H1 (cell line): ENCODE measurements around the gene TBCD. TPM values are rescaled to one million over a fixed set of nuclear protein-coding genes. Genes with fewer than 3 reads are reported as not detected.

Source experiments
- CTCF ChIA-PET: fragments of 300-600 bp; sonication (Branson Sonifier 250); formaldehyde crosslinking; loops from one replicate; lab custom pipeline; 2021; ENCODE audit not compliant: partially characterized antibody; lab: Charles Lee
- POLR2A ChIA-PET: fragments of 300-600 bp; sonication (Branson Sonifier 250); formaldehyde crosslinking; loops from one replicate; lab custom pipeline; 2021; ENCODE audit warnings: inconsistent platforms; ENCODE audit not compliant: partially characterized antibody; lab: Charles Lee
- DNase-seq, 2 experiments: peaks; one replicate each; pipeline versions ENCODE4 v3.0.0 to v3.0.0-alpha.2; 2010 to 2022; ENCODE audit warnings: low spot score in 2 of 2, low read depth in 1 of 2, mixed read lengths in 1 of 2
- FAIRE-seq: peaks from 2 replicates; lab custom pipeline; 2011; peaks lifted over from hg19 to GRCh38; lab: Jason Lieb, UNC
- H2AFZ ChIP-seq: 2 replicates; pipeline ENCODE4 v1.8.1; 2012; ENCODE audit warnings: low read length, inconsistent platforms
- H2AK5ac ChIP-seq: 2 replicates; pipeline ENCODE4 v1.6.1; 2013; ENCODE audit warnings: low read depth, low read length
- H2BK120ac ChIP-seq: replicated peaks from 2 replicates; pipeline ENCODE3; 2013; ENCODE audit warnings: low read depth, low read length, inconsistent platforms
- H2BK12ac ChIP-seq: 2 replicates; pipeline ENCODE4 v1.6.1; 2013; ENCODE audit warnings: low read depth, low read length
- H2BK15ac ChIP-seq: 2 replicates; pipeline ENCODE4 v1.6.1; 2013; ENCODE audit warnings: low read length
- H2BK20ac ChIP-seq: 2 replicates; pipeline ENCODE4 v1.6.1; 2013; ENCODE audit warnings: low read length
- H2BK5ac ChIP-seq: 2 replicates; pipeline ENCODE4 v1.6.1; 2013; ENCODE audit warnings: low read depth, low read length
- H3K14ac ChIP-seq: 2 replicates; pipeline ENCODE4 v1.6.1; 2013; ENCODE audit warnings: inconsistent platforms; ENCODE audit not compliant: insufficient read length
- H3K18ac ChIP-seq: 2 replicates; pipeline ENCODE4 v1.6.1; 2013; ENCODE audit warnings: low read length; ENCODE audit errors: extremely low read depth
- H3K23ac ChIP-seq: 2 replicates; pipeline ENCODE4 v1.6.1; 2013; ENCODE audit warnings: inconsistent platforms; ENCODE audit not compliant: insufficient read length
- H3K23me2 ChIP-seq: 2 replicates; pipeline ENCODE4 v1.6.1; 2013; ENCODE audit warnings: low read depth, low read length
- H3K27ac ChIP-seq: 2 replicates; pipeline ENCODE4 v1.6.1; 2011; ENCODE audit warnings: low read depth, low read length, inconsistent platforms
- H3K27me3 ChIP-seq, 4 experiments: replicated peaks in 1 of 4; 1 replicate in 1 of 4; 2 replicates in 3 of 4; pipeline versions ENCODE4 v1.6.1 to v1.8.1; 2011 to 2013; ENCODE audit warnings: low read length in 3 of 4, mild to moderate bottlenecking in 3 of 4, inconsistent platforms in 2 of 4, mixed read lengths in 2 of 4, moderate library complexity in 1 of 4; ENCODE audit not compliant: control insufficient read depth in 3 of 4, insufficient read depth in 3 of 4; ENCODE audit errors: extremely low read depth in 1 of 4
- H3K36me3 ChIP-seq, 4 experiments: 2 replicates each; pipeline versions ENCODE4 v1.6.1 to v1.8.1; 2011 to 2013; ENCODE audit warnings: mild to moderate bottlenecking in 4 of 4, low read length in 3 of 4, moderate library complexity in 2 of 4, control low read depth in 1 of 4, inconsistent platforms in 1 of 4; ENCODE audit not compliant: insufficient read depth in 4 of 4, control insufficient read depth in 2 of 4
- H3K4ac ChIP-seq: replicated peaks from 2 replicates; pipeline ENCODE3; 2013; ENCODE audit warnings: low read length, low read depth, mixed read lengths, inconsistent platforms; ENCODE audit not compliant: insufficient read length
- H3K4me1 ChIP-seq, 4 experiments: replicated peaks in 1 of 4; 1 replicate in 1 of 4; 2 replicates in 3 of 4; pipeline versions ENCODE4 v1.6.1 to v1.8.1; 2011 to 2013; ENCODE audit warnings: low read length in 3 of 4, inconsistent platforms in 2 of 4, mixed read lengths in 1 of 4; ENCODE audit not compliant: insufficient read depth in 4 of 4, control insufficient read depth in 3 of 4
- H3K4me2 ChIP-seq, 2 experiments: 2 replicates each; pipeline versions ENCODE4 v1.6.1 to v1.8.1; 2011 to 2013; ENCODE audit warnings: low read depth in 2 of 2, low read length in 2 of 2, control low read depth in 1 of 2, inconsistent platforms in 1 of 2, mild to moderate bottlenecking in 1 of 2; ENCODE audit not compliant: insufficient read depth in 1 of 2
- H3K4me3 ChIP-seq, 4 experiments: fragments of 200-600, 300-600 bp in 1 of 4; sonication (generic), shearing (Covaris generic), sonication (Bioruptor Twin) in 1 of 4; 2 replicates each; pipeline versions ENCODE4 v1.5.1 to v1.8.1; 2011 to 2016; ENCODE audit warnings: low read length in 4 of 4, low read depth in 3 of 4, control low read depth in 2 of 4, inconsistent platforms in 2 of 4, mild to moderate bottlenecking in 2 of 4, mixed read lengths in 1 of 4, moderate library complexity in 1 of 4; ENCODE audit not compliant: insufficient read depth in 2 of 4; ENCODE audit errors: extremely low read depth in 1 of 4
- H3K56ac ChIP-seq: replicated peaks from 2 replicates; pipeline ENCODE3; 2013; ENCODE audit warnings: low read depth, mild to moderate bottlenecking, mixed read lengths, low read length, inconsistent platforms; ENCODE audit not compliant: insufficient read length
- H3K79me1 ChIP-seq: 2 replicates; pipeline ENCODE4 v1.6.1; 2013; ENCODE audit warnings: low read depth, low read length, control low read depth
- H3K79me2 ChIP-seq, 2 experiments: 2 replicates each; pipeline versions ENCODE4 v1.6.1 to v1.8.1; 2012 to 2013; ENCODE audit warnings: low read length in 2 of 2, mild to moderate bottlenecking in 2 of 2, inconsistent platforms in 1 of 2; ENCODE audit not compliant: insufficient read depth in 2 of 2, control insufficient read depth in 1 of 2
- H3K9ac ChIP-seq, 4 experiments: replicated peaks in 1 of 4; 1 replicate in 1 of 4; 2 replicates in 3 of 4; pipeline versions ENCODE4 v1.6.1 to v1.8.1; 2011 to 2013; ENCODE audit warnings: low read depth in 3 of 4, low read length in 3 of 4, control low read depth in 2 of 4, mild to moderate bottlenecking in 2 of 4, moderate library complexity in 2 of 4, inconsistent platforms in 1 of 4; ENCODE audit errors: extremely low read depth in 1 of 4
- H3K9me3 ChIP-seq, 2 experiments: 2 replicates each; pipeline versions ENCODE4 v1.6.1 to v1.8.1; 2012 to 2013; ENCODE audit warnings: mild to moderate bottlenecking in 2 of 2, moderate library complexity in 2 of 2, control low read depth in 1 of 2, inconsistent platforms in 1 of 2, low read depth in 1 of 2, low read length in 1 of 2, mixed read lengths in 1 of 2; ENCODE audit not compliant: insufficient read depth in 2 of 2
- H4K20me1 ChIP-seq, 2 experiments: replicated peaks in 1 of 2; 2 replicates each; pipeline versions ENCODE3 to v1.8.1; 2011 to 2013; ENCODE audit warnings: inconsistent platforms in 2 of 2, low read length in 2 of 2, mild to moderate bottlenecking in 1 of 2; ENCODE audit not compliant: insufficient read depth in 2 of 2, control insufficient read depth in 1 of 2
- H4K5ac ChIP-seq: 2 replicates; pipeline ENCODE4 v1.6.1; 2013; ENCODE audit warnings: low read length, low read depth, mixed read lengths, inconsistent platforms; ENCODE audit not compliant: insufficient read length
- H4K8ac ChIP-seq: 2 replicates; pipeline ENCODE4 v1.8.0; 2013; ENCODE audit warnings: mild to moderate bottlenecking, moderate library complexity, low read length, inconsistent platforms; ENCODE audit not compliant: insufficient read depth; ENCODE audit errors: extremely low read depth
- H4K91ac ChIP-seq: replicated peaks from 2 replicates; pipeline ENCODE3; 2013; ENCODE audit warnings: low read length, mixed read lengths, inconsistent platforms; ENCODE audit not compliant: insufficient read length
- ASH2L ChIP-seq: fragments of 200-600, 300-600 bp; sonication (generic); IDR thresholded peaks from one replicate; pipeline ENCODE4 v1.7.1; 2017; ENCODE audit warnings: low read length
- CBX8 ChIP-seq: fragments of 300-800, 300-1000 bp; sonication (generic); IDR thresholded peaks from 2 replicates; pipeline ENCODE4 v1.7.1; 2016; ENCODE audit warnings: low read depth, low read length, borderline replicate concordance
- MAFK ChIP-seq: IDR thresholded peaks from 2 replicates; pipeline ENCODE4 v1.6.1; 2012; ENCODE audit warnings: low read depth, mild to moderate bottlenecking, improper control_type of control experiment, low read length
- SRF ChIP-seq: IDR thresholded peaks from 2 replicates; pipeline ENCODE4 v1.6.1; 2011; ENCODE audit warnings: mild to moderate bottlenecking, low read depth, low read length, moderate library complexity
- TEAD4 ChIP-seq: IDR thresholded peaks from 2 replicates; pipeline ENCODE4 v1.6.1; 2012; ENCODE audit warnings: low read depth, low read length, inconsistent platforms, mixed read lengths
- WGBS, 2 experiments: shearing (Covaris generic) in 1 of 2; methylation state at CpG; one replicate each; pipeline versions ENCODE4 v1.1.6 to v1.1.7; 2013 to 2015; ENCODE audit warnings: low lambda C conversion rate in 2 of 2, mixed read lengths in 2 of 2, inconsistent platforms in 1 of 2, low coverage in 1 of 2, missing lambda C conversion rate in 1 of 2; ENCODE audit not compliant: insufficient replicate concordance in 2 of 2, insufficient coverage in 1 of 2, insufficient read length in 1 of 2; ENCODE audit errors: extremely low coverage in 1 of 2, missing lambda C conversion rate in 1 of 2; 5-methylcytosine and 5-hydroxymethylcytosine counted together
- polyA plus RNA-seq, 7 experiments: library from polyadenylated mRNA; depleted of rRNA in 3 of 7; stranded (reverse) in 5 of 7; unstranded in 2 of 7; fragments of >200 nt in 5 of 7; fragments of 200-250 nt in 2 of 7; gene quantifications; 1 replicate in 5 of 7; 2 replicates in 1 of 7; 4 replicates in 1 of 7; pipeline versions ENCODE4 v1.2.1 to v1.2.3, GENCODE V29; 2011 to 2013; ENCODE audit warnings: missing spikeins in 2 of 7, mixed read lengths in 2 of 7
- total RNA-seq: library from RNA; stranded (reverse); fragmentation: NEBNext Ultra II Directional; extraction: Animal tissue kit (Norgen Biotek cat#: 25700); gene quantifications from 2 replicates; pipeline ENCODE4 v1.2.1, GENCODE V29; 2021

The TBCD gene
- total and polyA plus RNA-seq, 2 of the 8 experiments (the other 6 are each of a cell fraction or from before 2014, with no cell fraction given): 118 to 162 TPM

DNA sequence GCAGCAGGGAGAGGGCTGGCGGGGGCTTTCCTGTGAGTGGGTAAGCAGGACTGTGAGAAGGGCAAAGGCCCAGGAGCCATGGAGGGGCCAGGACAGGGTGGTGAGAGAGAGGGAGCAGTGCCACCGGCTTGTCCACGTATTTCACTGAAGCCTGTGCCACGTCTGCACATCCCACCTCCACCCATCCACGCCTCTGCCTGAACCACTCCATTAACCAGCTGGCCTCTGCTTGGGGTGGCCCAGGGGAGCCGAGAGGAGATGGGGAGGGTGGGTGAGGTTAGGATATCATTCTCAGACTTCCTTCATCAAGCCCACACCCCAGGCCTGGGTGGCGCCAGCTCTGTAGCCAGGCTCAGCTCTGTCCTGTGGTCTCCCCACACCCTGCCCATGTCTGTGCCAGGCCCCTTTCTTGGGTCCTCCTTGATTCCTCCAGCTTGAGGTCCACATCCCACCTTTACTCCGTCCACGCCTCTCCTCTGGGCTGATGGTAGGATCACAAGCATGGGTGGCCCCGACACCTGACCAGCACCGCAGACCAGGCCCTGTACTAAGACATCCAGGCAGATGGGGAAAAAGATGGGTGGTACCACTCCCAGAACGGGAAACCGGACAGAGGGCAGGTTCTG, 19.6 kb upstream of the TBCD start:
- no peak overlapping the region for H2BK5ac ChIP-seq
- H3K23me2 ChIP-seq: peaks cover 11% of the 10 kb centered on the region; the same call in 1 of the 2 replicates
- ChIA-PET POLR2A (interaction anchor here (0.5 kb wide), 1 partner anchor 33 kb away, joined by 3 read pairs; no protein-coding TSS in a partner anchor), CTCF (interaction anchor here (0.6 to 1.5 kb wide), 2 partner anchors 9 to 82 kb away, joined by 3 to 7 read pairs; no protein-coding TSS in a partner anchor)
- H2AFZ ChIP-seq: no peak overlapping the region
- H3K14ac ChIP-seq: no peak overlapping the region
- no peaks in the 10 kb centered on the region; the same call in 1 of the 2 replicates for H3K79me1 ChIP-seq
- H2BK20ac ChIP-seq: no peak overlapping the region
- H2AK5ac ChIP-seq: no peak overlapping the region
- peaks cover 0 to 2% (median under 1%) of the 10 kb centered on the region in 4 experiments; a peak in 2 of 7 replicates for H3K4me1 ChIP-seq
- no peak overlapping the region for H2BK15ac ChIP-seq
- no peak overlapping the region for H3K4me3 ChIP-seq
- H4K91ac ChIP-seq: no peak overlapping the region
- H3K9me3 ChIP-seq: 0 out of 4 replicates have a peak, but pooled peaks cover 0 to 2% of the 10 kb centered on the region in 2 experiments
- no peak overlapping the region for H2BK12ac ChIP-seq
- peaks cover 0 to 3% of the 10 kb centered on the region in 2 experiments for H4K20me1 ChIP-seq
- 87% methylated on average over 13 of the region's 13 CpGs; no CpG with 5 or more reads in 1 of the 2 experiments for WGBS, 2 experiments
- H4K5ac ChIP-seq: no peak overlapping the region
- H3K4me2 ChIP-seq: no peak overlapping the region
- FAIRE-seq (no peak), DNase-seq (no peak)
- no peak overlapping the region for H3K18ac ChIP-seq
- H3K9ac ChIP-seq: no peak overlapping the region
- H3K36me3 ChIP-seq: peaks cover 0 to 5% (median 3%) of the 10 kb centered on the region in 4 experiments; a peak in 4 of 8 replicates
- no peak overlapping the region for H3K23ac ChIP-seq
- no peak overlapping the region for H3K56ac ChIP-seq
- H3K27ac ChIP-seq: no peak overlapping the region
- no peak overlapping the region for H2BK120ac ChIP-seq
- H3K4ac ChIP-seq: no peak overlapping the region
- H4K8ac ChIP-seq: no peak overlapping the region
- no peaks in the 10 kb centered on the region for H3K79me2 ChIP-seq
- H3K27me3 ChIP-seq: peaks cover 0 to 3% (median 0%) of the 10 kb centered on the region in 4 experiments; a peak in 2 of 7 replicates
- TF ChIP-seq ASH2L (no peak), CBX8 (no peak), SRF (no peak), MAFK (no peak), TEAD4 (no peak)
